IMR-90 (cell line): Measurements from ENCODE around the gene DIAPH2. TPM values are rescaled to one million over a fixed set of nuclear protein-coding genes. Genes with fewer than 3 reads are reported as not detected.

Experiments
- ATAC-seq: fragments of 200-7000 bp; cut with Tn5 transposase; 2 replicates; pipeline ENCODE4 v1.9.1; 2020; ENCODE audit warnings: low read depth, mild to moderate bottlenecking, moderate library complexity
- BruUV-seq: library from RNA; stranded (reverse); fragments of 400-500 nt; replicated peaks from 2 replicates; lab custom pipeline; 2021; lab: Mats Ljungman, UMichigan
- CTCF ChIA-PET: fragments of 300-600 bp; formaldehyde crosslinking; extraction: SDS; loops from one replicate; lab custom pipeline; 2021; ENCODE audit warnings: antibody characterized with exemption; lab: Yijun Ruan, JAX
- POLR2A ChIA-PET: fragments of 300-600 bp; sonication (Branson Sonifier 250); formaldehyde crosslinking; loops from one replicate; lab custom pipeline; 2022; ENCODE audit warnings: antibody characterized with exemption; ENCODE audit not compliant: unreplicated experiment; lab: Charles Lee
- DNase-seq: peaks from one replicate; pipeline ENCODE4 v3.0.0; 2013
- H2AFZ ChIP-seq: replicated peaks from 2 replicates; pipeline ENCODE3; 2013; ENCODE audit warnings: low read length, mild to moderate bottlenecking; ENCODE audit not compliant: poor library complexity
- H2AK5ac ChIP-seq: 2 replicates; pipeline ENCODE4 v1.6.1; 2013; ENCODE audit warnings: low read depth, low read length, inconsistent platforms
- H2AK9ac ChIP-seq: replicated peaks from 2 replicates; pipeline ENCODE3; 2013; ENCODE audit warnings: mild to moderate bottlenecking, low read depth, low read length, moderate library complexity; ENCODE audit not compliant: poor library complexity
- H2BK120ac ChIP-seq: 2 replicates; pipeline ENCODE4 v1.6.1; 2013; ENCODE audit warnings: low read depth, low read length, inconsistent platforms
- H2BK15ac ChIP-seq: 3 replicates; pipeline ENCODE4 v1.6.1; 2013; ENCODE audit warnings: low read depth, low read length, inconsistent platforms
- H2BK20ac ChIP-seq: 2 replicates; pipeline ENCODE4 v1.6.1; 2013; ENCODE audit warnings: low read depth, mild to moderate bottlenecking, inconsistent platforms, low read length, moderate library complexity
- H2BK5ac ChIP-seq: 2 replicates; pipeline ENCODE4 v1.6.1; 2013; ENCODE audit warnings: mild to moderate bottlenecking, low read depth, low read length, inconsistent platforms; ENCODE audit not compliant: poor library complexity, severe bottlenecking
- H3K14ac ChIP-seq: replicated peaks from 2 replicates; pipeline ENCODE4 v1.6.1; 2013; ENCODE audit warnings: low read depth, low read length, inconsistent platforms
- H3K18ac ChIP-seq: 2 replicates; pipeline ENCODE4 v1.6.1; 2013; ENCODE audit warnings: low read depth, low read length, control low read depth
- H3K23ac ChIP-seq: 2 replicates; pipeline ENCODE4 v1.6.1; 2013; ENCODE audit warnings: low read depth, low read length, inconsistent platforms
- H3K27ac ChIP-seq: 2 replicates; pipeline ENCODE4 v1.5.1; 2013; ENCODE audit warnings: mild to moderate bottlenecking, control low read depth, low read length; ENCODE audit not compliant: insufficient read depth
- H3K27me3 ChIP-seq: 2 replicates; pipeline ENCODE4 v1.6.1; 2013; ENCODE audit warnings: low read length; ENCODE audit not compliant: control insufficient read depth, insufficient read depth
- H3K36me3 ChIP-seq: 2 replicates; pipeline ENCODE4 v1.6.1; 2013; ENCODE audit warnings: low read length, mixed read lengths; ENCODE audit not compliant: control insufficient read depth, insufficient read depth
- H3K4ac ChIP-seq: 2 replicates; pipeline ENCODE4 v1.6.1; 2013; ENCODE audit warnings: low read depth, low read length, inconsistent platforms
- H3K4me1 ChIP-seq: 2 replicates; pipeline ENCODE4 v1.6.1; 2013; ENCODE audit warnings: low read length, mixed read lengths; ENCODE audit not compliant: control insufficient read depth, insufficient read depth
- H3K4me2 ChIP-seq: 2 replicates; pipeline ENCODE4 v1.6.1; 2013; ENCODE audit warnings: low read depth, mild to moderate bottlenecking, control low read depth, low read length, moderate library complexity
- H3K4me3 ChIP-seq: 2 replicates; pipeline ENCODE4 v1.5.1; 2013; ENCODE audit warnings: low read depth, mild to moderate bottlenecking, control low read depth, low read length, moderate library complexity; ENCODE audit not compliant: insufficient read depth
- H3K56ac ChIP-seq: 2 replicates; pipeline ENCODE4 v1.6.1; 2013; ENCODE audit warnings: low read length, inconsistent platforms; ENCODE audit not compliant: insufficient read depth; ENCODE audit errors: extremely low read depth
- H3K79me1 ChIP-seq, 2 experiments: 2 replicates each; pipeline ENCODE4 v1.6.1; 2013; ENCODE audit warnings: low read length in 2 of 2, inconsistent platforms in 1 of 2, low read depth in 1 of 2
- H3K9ac ChIP-seq: 2 replicates; pipeline ENCODE4 v1.6.1; 2013; ENCODE audit warnings: low read depth, low read length, control low read depth
- H3K9me1 ChIP-seq: 2 replicates; pipeline ENCODE4 v1.6.1; 2013; ENCODE audit warnings: low read length, inconsistent platforms; ENCODE audit not compliant: insufficient read depth
- H3K9me3 ChIP-seq: 2 replicates; pipeline ENCODE4 v1.6.1; 2013; ENCODE audit warnings: low read length; ENCODE audit not compliant: control insufficient read depth, insufficient read depth
- H4K20me1 ChIP-seq: 2 replicates; pipeline ENCODE4 v1.6.1; 2013; ENCODE audit warnings: low read length, inconsistent platforms; ENCODE audit not compliant: insufficient read depth
- H4K5ac ChIP-seq: 2 replicates; pipeline ENCODE4 v1.6.1; 2013; ENCODE audit warnings: mild to moderate bottlenecking, low read depth, low read length, control low read depth
- H4K8ac ChIP-seq, 2 experiments: 2 replicates each; pipeline ENCODE4 v1.6.1; 2013; ENCODE audit warnings: low read depth in 2 of 2, low read length in 2 of 2, control low read depth in 1 of 2, inconsistent platforms in 1 of 2
- H4K91ac ChIP-seq: 2 replicates; pipeline ENCODE4 v1.6.1; 2013; ENCODE audit warnings: low read depth, low read length, inconsistent platforms; ENCODE audit not compliant: insufficient read depth
- MAFK ChIP-seq: IDR thresholded peaks from 2 replicates; pipeline ENCODE4 v1.6.1; 2012; ENCODE audit warnings: low read depth, low read length, improper control_type of control experiment
- RCOR1 ChIP-seq: IDR thresholded peaks from 2 replicates; pipeline ENCODE4 v1.6.1; 2012; ENCODE audit warnings: mild to moderate bottlenecking, low read length, improper control_type of control experiment; ENCODE audit not compliant: insufficient replicate concordance
- WGBS, 2 experiments: methylation state at CpG; one replicate each; pipeline versions ENCODE4 v1.1.5 to v1.1.7; 2013; ENCODE audit warnings: missing lambda C conversion rate in 2 of 2; ENCODE audit not compliant: insufficient read length in 1 of 2; ENCODE audit errors: extremely low coverage in 2 of 2; 5-methylcytosine and 5-hydroxymethylcytosine counted together
- dilution Hi-C: fragments of 300-500 bp; cut with HindIII; formaldehyde crosslinking; loops from one replicate; pipeline ENCODE4 v1.14.3; 2018; ENCODE audit warnings: low sequenced_read_pairs; ENCODE audit not compliant: unreplicated experiment
- in situ Hi-C: fragments of 300-500 bp; cut with MboI; formaldehyde crosslinking; loops from 3 replicates; pipeline ENCODE4 v1.14.3; 2019; ENCODE audit warnings: low sequenced_read_pairs, inconsistent platforms, mixed read lengths
- intact Hi-C: fragments of 100-400 bp; cut with micrococcal nuclease; formaldehyde crosslinking; loops from 2 replicates; pipeline ENCODE4 v1.10.0; 2022
- polyA plus RNA-seq, 3 experiments: library from polyadenylated mRNA; depleted of rRNA; stranded (reverse); fragments of >200 nt; gene quantifications; 2 replicates each; pipeline ENCODE4 v1.2.3, GENCODE V29; 2012; ENCODE audit warnings: low replicate concordance in 1 of 3
- total RNA-seq: library from RNA; depleted of rRNA; stranded (reverse); fragments of >200 nt; gene quantifications from 2 replicates; pipeline ENCODE4 v1.2.3, GENCODE V29; 2012

DIAPH2 gene
- total and polyA plus RNA-seq, 2 of the 4 experiments (the other 2 are of a cell fraction): 3.6 to 19.9 TPM

GRCh38 chrX:97314345-97314744 lies 629.7 kb downstream of the DIAPH2 start:
- no peak overlapping the region for H2BK20ac ChIP-seq
- H2BK5ac ChIP-seq: no peak overlapping the region
- POLR2A ChIA-PET: no interaction called here
- H3K79me1 ChIP-seq: no peaks in the 10 kb centered on the region
- H4K8ac ChIP-seq: no peak overlapping the region
- no peaks in the 10 kb centered on the region for H3K9me1 ChIP-seq
- H4K20me1 ChIP-seq: no peaks in the 10 kb centered on the region
- no peaks in the 10 kb centered on the region for H3K27me3 ChIP-seq
- no peak overlapping the region for H3K4me2 ChIP-seq
- H3K4me1 ChIP-seq: no peaks in the 10 kb centered on the region
- no peak overlapping the region for H3K9ac ChIP-seq
- in situ Hi-C loops: no loop called here
- no peak overlapping the region for H2BK120ac ChIP-seq
- no peak overlapping the region for H2BK15ac ChIP-seq
- ATAC-seq (no peak), DNase-seq (no peak)
- no peak overlapping the region for H2AFZ ChIP-seq
- intact Hi-C loops: no loop called here
- no peaks in the 10 kb centered on the region for H3K9me3 ChIP-seq
- H4K91ac ChIP-seq: no peak overlapping the region
- dilution Hi-C loops: no loop called here
- no peak overlapping the region for H3K27ac ChIP-seq
- CTCF ChIA-PET: no interaction called here
- no peak overlapping the region for H3K23ac ChIP-seq
- no peak overlapping the region for H3K56ac ChIP-seq
- H2AK5ac ChIP-seq: no peak overlapping the region
- no peak overlapping the region for H3K14ac ChIP-seq
- no peaks in the 10 kb centered on the region for H3K36me3 ChIP-seq
- H3K4me3 ChIP-seq: no peak overlapping the region
- H3K4ac ChIP-seq: no peak overlapping the region
- WGBS, 2 experiments: no CpG with 5 or more reads among the region's 1 CpG
- BruUV-seq: no TSS peak
- no peak overlapping the region for H4K5ac ChIP-seq
- H2AK9ac ChIP-seq: no peak overlapping the region
- TF ChIP-seq RCOR1 (no peak), MAFK (peak; percentile 50)
- H3K18ac ChIP-seq: no peak overlapping the region
